NT2/D1 (cell line): Measurements from ENCODE around the gene HOOK2.

Experiments
- SUZ12 ChIP-seq: IDR thresholded peaks from 2 replicates; pipeline ENCODE4 v1.6.1; 2011; ENCODE audit not compliant: insufficient read length, insufficient read depth; ENCODE audit errors: extremely low read depth
- ZNF274 ChIP-seq: IDR thresholded peaks from 2 replicates; pipeline ENCODE4 v1.6.1; 2011; ENCODE audit warnings: mild to moderate bottlenecking, low read depth, low read length

- TF ChIP-seq ZNF274 (no peak), SUZ12 (no peak)
Observed at GRCh38 chr19:12821761-12822160, 46.4 kb upstream of the HOOK2 start.
